GM21723 (cell line): ENCODE measurements around the gene KRT78.
"Not testable (repeated sequence)": the region's sequence is repeated elsewhere in the genome, so short reads cannot be mapped to it uniquely, and the experiment has no call there.

Source experiments
- ATAC-seq: cut with Tn5 transposase; IDR thresholded peaks from one replicate; pipeline ENCODE4 v1.9.1; 2021; ENCODE audit warnings: mild to moderate bottlenecking, moderate library complexity; ENCODE audit not compliant: unreplicated experiment

Gene KRT78

GRCh38 chr12:52798671-52799504, 49.9 kb downstream of the KRT78 start:
- no peak for ATAC-seq

GRCh38 chr12:52798003-52798670, 50.7 kb downstream of the KRT78 start:
- ATAC-seq: no peak

GRCh38 chr12:52797529-52797894, 51.3 kb downstream of the KRT78 start:
- no peak for ATAC-seq

- ATAC-seq: no peak
Observed at GRCh38 chr12:52796839-52797528, 51.8 kb downstream of the KRT78 start.

GRCh38 chr12:52796429-52796794, 52.4 kb downstream of the KRT78 start:
- ATAC-seq: no peak

- no peak for ATAC-seq
Observed at GRCh38 chr12:52795694-52796428, 52.9 kb downstream of the KRT78 start, which contains the start of gene KRT3. KRT3 (minus strand) TSS chr12:52796117; CDS start chr12:52796042, 75 bp downstream.

GRCh38 chr12:52795332-52795674, 53.5 kb downstream of the KRT78 start:
- ATAC-seq: not testable (repeated sequence)

GRCh38 chr12:52794479-52795331, 54.1 kb downstream of the KRT78 start:
- no peak for ATAC-seq

GRCh38 chr12:52792185-52793029, 56.4 kb downstream of the KRT78 start:
- ATAC-seq: no peak

- ATAC-seq: no peak
Observed at GRCh38 chr12:52791271-52792184, 57.3 kb downstream of the KRT78 start.

- ATAC-seq: no peak
Observed at GRCh38 chr12:52790427-52791270, 58.1 kb downstream of the KRT78 start.

- no peak for ATAC-seq
Observed at GRCh38 chr12:52789637-52790426, 59.0 kb downstream of the KRT78 start.

- no peak for ATAC-seq
Observed at GRCh38 chr12:52788876-52789636, 59.7 kb downstream of the KRT78 start.

- ATAC-seq: no peak
Observed at GRCh38 chr12:52788192-52788875, 60.5 kb downstream of the KRT78 start.
